ENCODE measurements around the gene TNNT3.

TNNT3 gene

GRCh38 chr11:1949922-1950321 lies 30.4 kb downstream of the TNNT3 start:
- DNase-seq (ENCODE audit: low read depth in 4 of 4, low spot score in 1 of 4) = no peak

DNA sequence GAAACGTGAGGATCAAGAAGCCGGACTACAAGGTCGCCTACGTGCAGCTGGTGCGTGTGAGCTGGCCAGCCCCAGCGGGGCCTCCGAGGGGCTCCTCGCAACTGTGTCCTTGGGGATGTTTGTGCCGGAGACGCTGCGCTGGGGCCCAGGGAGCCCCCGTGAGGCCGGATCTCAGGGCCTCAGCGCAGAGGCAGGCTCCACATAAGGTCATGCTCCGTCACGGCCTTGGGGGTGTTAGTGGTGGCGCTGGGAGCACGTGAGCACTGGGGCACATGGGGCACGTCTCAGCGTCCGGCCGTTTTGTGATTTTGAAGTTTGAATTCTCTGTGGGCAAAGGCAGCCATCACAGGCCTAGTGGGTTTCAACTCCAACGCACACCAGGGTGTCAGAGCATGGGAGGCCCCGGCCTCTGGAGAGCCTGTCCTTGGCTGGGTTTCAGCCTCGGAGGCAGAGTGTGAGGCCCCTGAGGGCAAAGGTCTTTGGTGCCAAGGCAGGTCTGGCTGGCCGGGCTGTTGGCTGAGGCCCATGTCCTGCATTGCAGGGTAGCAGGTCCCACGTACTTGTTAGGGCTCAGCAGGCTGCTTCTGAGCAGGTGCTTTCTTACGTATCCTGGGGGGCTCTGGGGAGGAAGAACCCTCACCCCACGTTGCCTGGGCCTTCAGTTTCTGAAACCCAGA lies 33.4 kb downstream of the TNNT3 start:
- DNase-seq (ENCODE audit: low read depth in 4 of 4, low spot score in 1 of 4) = no peak

DNA sequence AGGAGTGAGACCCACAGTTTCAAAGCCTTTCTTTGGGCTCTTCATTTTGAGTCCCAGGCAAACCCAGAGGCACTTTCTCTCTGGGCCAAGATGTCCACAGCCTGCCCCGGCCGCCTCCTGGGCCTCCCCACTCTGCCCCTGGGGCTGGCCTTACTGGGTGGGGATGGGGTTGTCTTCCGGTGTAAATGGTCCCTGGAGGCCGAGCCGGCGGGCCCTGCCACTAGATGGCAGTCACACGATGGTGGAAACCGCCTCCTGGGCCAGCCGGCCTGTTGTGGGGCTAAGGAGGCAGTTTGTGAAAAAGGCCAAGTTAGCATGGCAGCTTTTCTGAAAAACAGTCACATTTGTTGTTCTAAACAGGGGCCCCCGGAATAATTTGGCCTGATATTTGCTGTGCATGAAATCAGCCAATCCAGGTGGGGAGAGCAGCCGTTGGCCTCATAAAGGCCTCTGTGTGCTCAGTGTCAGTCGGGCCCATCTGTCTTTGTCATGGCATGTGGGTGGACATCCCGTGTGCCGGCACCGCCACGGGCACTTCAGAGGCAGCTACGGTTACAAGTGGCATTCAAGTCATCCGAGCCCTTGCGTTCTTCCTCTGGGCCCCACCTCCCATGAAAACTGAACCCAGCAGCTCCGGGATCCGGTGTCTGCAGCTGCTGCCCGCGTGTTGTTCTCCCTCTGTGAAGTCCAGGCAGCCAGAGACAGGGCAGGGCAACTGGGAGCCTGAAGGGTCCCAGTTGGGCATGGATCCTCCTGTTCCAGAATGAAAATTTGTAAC lies 34.2 kb downstream of the TNNT3 start:
- DNase-seq (ENCODE audit: low read depth in 4 of 4, low spot score in 1 of 4) = no peak

GRCh38 chr11:1958367-1958766 lies 38.9 kb downstream of the TNNT3 start:
- no peak for DNase-seq (ENCODE audit: low read depth in 4 of 4, low spot score in 1 of 4)

DNA sequence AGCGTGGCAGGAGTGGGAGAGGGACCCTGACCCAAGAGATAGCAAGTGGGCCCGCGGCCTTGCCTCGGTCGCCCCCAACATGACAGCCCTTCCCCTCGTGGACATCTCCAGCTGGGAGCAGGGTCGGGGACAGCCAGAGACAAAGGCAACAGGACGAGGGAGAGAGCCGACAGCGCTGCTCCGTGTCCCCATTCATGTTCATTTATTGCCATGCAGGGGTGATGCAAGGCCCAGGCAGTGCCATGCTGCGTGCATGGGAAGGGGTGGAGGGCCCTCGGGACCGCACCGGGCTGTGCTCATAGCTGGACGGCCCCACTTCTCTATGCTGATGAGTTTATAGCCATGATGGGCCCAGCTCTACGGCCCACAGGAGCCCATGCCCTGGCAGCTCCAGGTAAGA lies 40.3 kb downstream of the TNNT3 start:
- DNase-seq (ENCODE audit: low read depth in 4 of 4, low spot score in 1 of 4) = no peak

- DNase-seq (ENCODE audit: low read depth in 4 of 4, low spot score in 1 of 4) = no peak
Observed at GRCh38 chr11:1963864-1964263, 44.4 kb downstream of the TNNT3 start.

- no peak for DNase-seq (ENCODE audit: low read depth in 4 of 4, low spot score in 1 of 4)
Observed at GRCh38 chr11:1964348-1964747, 44.8 kb downstream of the TNNT3 start.

DNA sequence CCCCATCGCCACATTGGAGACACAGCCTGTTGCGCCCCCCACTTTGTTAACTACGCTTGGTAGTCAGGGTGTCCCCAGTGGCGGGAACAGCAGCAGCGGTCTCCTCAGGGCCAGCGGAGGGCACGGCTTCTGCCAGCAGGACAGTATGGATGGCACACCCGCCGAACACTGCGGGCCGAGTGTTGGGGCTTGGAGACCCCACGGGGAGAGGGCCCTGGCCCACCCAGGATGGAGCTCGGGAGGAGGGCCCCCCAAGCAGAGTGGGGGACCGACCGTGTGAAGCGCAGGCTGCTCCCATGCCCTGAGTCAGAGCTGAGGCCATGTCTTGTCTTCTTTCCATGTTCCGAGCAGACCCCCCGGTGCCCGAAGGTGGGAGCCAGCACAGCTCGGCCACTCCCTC lies 45.5 kb downstream of the TNNT3 start:
- no peak for DNase-seq (ENCODE audit: low read depth in 4 of 4, low spot score in 1 of 4)

DNA sequence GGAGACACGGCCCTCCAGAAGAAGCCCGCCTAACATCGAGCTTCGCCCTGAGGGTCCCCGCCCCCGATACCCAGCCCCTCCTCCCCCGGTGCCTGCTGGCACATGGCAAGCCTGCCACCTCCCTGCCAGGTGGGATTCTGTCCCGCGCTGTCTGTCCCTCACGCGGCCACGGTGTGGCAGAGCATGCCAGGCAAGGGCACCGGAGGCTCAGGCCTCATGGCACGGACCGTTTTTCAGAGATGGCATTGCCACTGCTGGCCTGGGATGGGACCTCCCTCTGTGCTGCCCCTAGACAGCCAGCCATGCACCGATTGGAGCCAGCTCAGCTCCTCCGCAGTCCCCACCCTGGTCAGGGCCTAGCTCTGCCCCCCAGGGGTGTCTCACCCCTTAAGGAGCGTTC lies 47.0 kb downstream of the TNNT3 start:
- no peak for DNase-seq (ENCODE audit: low read depth in 4 of 4, low spot score in 1 of 4)

DNA sequence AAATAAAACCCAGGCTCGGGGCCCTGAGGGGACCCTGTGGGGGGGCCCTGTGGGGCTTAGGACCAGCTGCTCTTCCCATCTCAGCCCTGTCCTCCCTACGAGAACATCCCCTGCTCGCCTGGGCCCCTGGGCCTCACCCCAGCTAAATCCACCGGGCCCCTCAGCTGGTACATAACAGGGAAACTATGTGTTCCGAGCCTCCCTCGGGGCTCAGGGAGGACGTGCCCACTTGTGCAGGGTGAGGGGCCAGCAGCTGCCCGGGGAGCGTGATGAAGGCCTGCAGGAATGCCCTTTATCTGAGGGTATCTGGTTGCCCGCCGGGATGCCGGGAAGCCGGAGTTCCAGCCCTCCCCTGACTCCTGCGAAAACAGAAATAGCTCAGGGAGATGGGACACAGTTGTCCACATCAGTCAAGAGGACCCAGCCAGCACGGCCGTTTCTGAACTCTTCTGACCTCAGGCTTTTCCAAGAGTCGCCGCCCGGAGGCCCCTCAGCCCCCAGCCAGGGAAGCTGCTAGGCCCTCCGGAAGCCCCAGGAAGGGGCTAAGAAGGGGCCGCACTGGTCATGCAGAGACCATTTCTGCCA lies 48.2 kb downstream of the TNNT3 start:
- no peak for DNase-seq (ENCODE audit: low read depth in 4 of 4, low spot score in 1 of 4)

DNA sequence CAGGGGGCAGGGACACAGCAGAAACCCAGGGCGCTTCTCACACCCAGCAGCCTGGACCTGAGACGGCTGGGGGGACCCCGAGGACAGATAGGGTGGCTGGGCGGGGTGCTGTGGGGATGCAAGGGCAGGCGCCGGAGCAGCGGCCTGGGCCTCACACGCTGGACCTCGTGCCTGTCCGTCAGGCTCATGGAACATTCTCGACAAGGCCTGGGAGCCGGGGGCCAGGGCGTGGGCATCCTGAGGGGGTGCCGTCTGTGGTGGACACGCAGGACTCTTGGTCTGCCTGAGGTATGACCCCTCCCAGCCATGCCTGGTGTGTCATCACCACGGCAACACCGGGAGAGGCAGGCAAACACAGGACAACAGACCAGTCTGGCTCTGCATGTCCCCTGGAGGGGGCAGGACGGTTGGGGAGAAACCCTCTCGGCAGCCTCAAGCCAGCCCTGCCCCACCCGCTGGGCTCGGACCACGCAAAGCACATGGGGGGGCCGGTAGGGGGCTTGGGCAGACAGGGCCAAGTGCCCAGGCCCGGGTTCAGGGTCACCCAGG lies 49.0 kb downstream of the TNNT3 start:
- DNase-seq (ENCODE audit: low read depth in 4 of 4, low spot score in 1 of 4) = no peak

- DNase-seq (ENCODE audit: low read depth in 4 of 4, low spot score in 1 of 4) = no peak
Observed at GRCh38 chr11:1969035-1969434, 49.5 kb downstream of the TNNT3 start.

GRCh38 chr11:1969776-1970175 lies 50.3 kb downstream of the TNNT3 start:
- no peak for DNase-seq (ENCODE audit: low read depth in 4 of 4, low spot score in 1 of 4)

- no peak for DNase-seq (ENCODE audit: low read depth in 4 of 4, low spot score in 1 of 4)
Observed at GRCh38 chr11:1970956-1971355, 51.5 kb downstream of the TNNT3 start.

DNA sequence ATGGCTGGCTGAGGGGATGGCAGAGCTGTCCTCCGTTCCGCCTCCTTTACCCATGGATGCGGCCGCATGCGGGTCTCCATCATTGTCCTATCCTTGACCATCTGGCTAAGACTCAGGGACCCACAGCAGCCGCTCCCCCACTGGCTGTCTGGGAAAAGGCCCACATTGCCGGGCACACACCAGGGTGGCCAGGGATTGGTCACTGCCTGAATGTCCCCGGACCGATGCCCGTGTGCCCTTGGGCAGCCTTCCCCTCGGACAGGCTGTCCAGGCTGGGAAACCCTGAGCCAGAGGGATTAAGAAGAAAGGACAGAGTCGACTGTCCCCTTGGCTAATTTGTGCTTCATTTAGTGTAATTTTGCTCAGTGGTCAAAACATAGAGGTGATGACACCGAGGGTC lies 55.7 kb downstream of the TNNT3 start:
- DNase-seq (ENCODE audit: low read depth in 4 of 4, low spot score in 1 of 4) = no peak

DNA sequence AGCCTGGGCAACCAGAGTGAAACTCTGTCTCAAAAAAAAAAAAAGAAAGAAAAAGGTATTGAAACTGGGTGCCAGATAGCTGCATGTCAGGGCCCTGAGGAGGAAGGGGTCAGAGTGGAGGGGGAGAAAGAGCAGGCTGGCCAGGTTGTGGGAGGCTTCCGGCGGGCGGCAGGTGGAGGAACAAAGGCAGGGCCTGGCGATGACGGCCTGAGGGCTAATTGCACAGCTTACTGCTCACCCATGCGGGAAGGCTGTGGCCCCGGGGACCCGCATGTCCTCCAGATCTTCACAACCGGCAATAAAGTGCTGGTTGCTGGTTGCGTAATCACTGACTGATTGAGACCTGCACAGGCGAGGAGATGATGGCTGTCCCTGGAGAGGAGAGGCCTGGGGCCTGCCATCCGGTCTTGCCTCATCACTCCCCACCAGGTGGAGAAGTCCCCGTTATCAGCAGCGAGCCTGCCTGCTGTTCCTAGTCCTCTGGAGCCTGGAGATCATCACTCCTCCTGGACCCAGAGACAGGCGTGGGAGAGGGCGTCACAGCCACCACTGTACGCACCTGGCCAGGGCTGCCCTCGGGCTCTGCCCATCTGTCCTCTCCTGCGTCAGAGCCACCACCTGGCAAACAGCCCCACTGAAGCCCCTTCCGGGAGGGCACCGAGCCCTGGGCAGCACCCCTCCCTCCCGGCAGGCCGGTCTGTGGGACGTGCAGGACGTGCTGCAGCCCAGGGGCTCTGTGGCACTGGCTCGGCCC lies 59.4 kb downstream of the TNNT3 start:
- DNase-seq (ENCODE audit: low read depth in 4 of 4, low spot score in 1 of 4) = no peak

DNA sequence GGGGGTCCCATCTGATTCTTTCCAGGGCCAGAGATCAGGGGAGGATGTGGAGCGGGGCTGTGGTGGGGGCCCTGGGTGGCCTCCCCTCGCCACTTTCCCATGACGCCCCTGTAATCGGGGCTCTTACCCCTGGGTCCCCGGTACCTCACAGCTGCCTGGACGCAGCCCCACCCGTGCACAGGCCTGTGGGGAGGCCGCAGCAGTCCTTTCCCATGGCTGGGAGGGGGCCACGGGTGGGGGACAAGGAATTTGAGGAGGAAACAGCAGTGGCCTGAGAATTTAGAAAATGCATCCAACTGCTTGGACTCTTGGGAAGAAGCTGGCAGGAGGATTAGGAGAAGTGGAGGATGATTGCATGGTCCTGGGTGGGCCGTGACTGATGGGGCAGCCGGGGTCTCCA lies 60.1 kb downstream of the TNNT3 start:
- DNase-seq (ENCODE audit: low read depth in 4 of 4, low spot score in 1 of 4) = no peak

DNA sequence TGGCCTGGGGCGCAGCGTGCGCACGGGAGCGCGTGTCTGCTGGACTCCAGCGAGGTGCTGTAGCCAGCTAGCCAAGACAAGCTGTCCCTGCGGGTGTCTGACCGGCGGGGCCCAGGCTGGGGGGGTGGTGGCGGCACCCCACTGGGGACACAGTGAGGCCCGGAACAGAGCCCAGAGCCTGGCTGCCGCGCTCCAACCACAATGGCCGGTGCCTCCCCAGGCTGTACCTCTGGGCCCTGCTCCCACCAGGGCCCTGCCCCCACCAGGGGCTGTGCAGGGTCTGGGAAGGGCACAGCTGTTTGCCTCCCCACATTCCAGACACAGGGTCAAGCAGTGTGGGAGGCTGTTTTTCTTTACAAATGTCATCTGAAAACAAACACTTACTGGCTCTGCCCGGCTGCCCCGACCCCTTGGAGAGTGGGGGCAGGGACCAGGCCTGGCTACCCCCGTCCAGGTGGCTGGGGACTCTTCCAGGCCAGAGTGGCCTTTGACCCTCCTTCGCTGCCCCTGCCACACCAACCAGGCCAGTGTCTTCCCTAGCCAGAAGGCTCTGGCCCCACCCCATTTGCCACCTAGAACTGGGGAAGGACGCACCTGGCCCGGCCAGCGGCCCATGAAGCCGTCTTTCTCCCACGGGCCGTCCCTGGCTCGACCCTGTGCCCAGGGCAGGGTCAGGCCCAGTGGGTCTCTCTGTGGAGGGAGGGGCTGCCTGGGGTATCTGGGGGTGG lies 63.5 kb downstream of the TNNT3 start:
- no peak for DNase-seq (ENCODE audit: low read depth in 4 of 4, low spot score in 1 of 4)

DNA sequence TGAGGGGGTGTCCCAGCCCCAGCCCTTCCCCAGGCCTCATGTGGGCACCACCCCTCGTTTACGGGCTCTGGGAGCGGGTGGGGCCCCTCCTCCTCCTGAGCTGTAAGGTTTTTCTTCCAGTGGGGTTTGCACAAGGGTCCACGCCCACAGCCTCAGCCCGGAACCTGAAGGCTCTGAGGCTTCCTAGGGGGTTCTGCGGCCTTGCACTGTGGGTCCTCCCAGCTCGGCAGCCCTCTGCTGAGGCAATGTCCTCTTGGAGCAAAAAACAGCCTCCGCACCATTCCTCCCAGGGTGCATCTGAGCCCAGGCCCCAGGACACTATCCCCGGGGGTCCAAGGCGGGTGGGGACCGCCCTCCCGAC lies 64.1 kb downstream of the TNNT3 start:
- no peak for DNase-seq (ENCODE audit: low read depth in 4 of 4, low spot score in 1 of 4)

DNA sequence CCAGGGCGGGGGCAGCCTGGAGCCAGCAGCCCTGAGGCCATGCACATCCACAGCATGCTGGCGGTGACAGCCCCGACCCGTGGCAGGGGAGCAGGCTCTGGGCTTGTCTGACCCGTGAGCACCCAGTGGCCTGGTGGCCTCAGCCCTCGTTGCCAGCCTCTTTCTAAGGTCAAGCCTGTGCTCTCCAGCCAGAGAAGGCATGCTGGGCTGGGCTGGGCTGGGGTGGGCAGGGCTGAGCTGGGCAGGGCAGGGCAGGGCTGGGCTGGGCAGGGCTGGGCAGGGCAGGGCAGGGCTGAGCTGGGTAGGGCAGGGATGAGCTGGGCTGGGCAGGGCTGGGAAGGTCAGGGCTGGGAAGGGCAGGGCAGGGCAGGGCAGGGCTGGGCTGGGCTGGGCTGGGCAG lies 67.5 kb downstream of the TNNT3 start:
- no peak for DNase-seq (ENCODE audit: low read depth in 4 of 4, low spot score in 1 of 4)

- no peak for DNase-seq (ENCODE audit: low read depth in 4 of 4, low spot score in 1 of 4)
Observed at GRCh38 chr11:1988174-1988573, 68.7 kb downstream of the TNNT3 start.

All from stimulated activated CD4-positive, alpha-beta T cell treated with anti-CD3 and anti-CD28 coated beads, Interleukin-1b, Interleukin-23, amount 100 ng/mL, for 24 hours (primary cell).